Activated T-cell treated with anti-CD3 and anti-CD28 coated beads, Interleukin-2, amount 50 U/mL, for 72 hours (primary cell): ENCODE data around the gene TGFB3. TPM values are rescaled to one million over a fixed set of nuclear protein-coding genes. Genes with fewer than 3 reads are reported as not detected.

Experiments used
- ATAC-seq, 2 donors: fragments of 150-1000 bp; cut with Tn5 transposase; replicated peaks in 1 of 2; 2 replicates each; pipeline ENCODE4 v1.10.0; 2021; ENCODE audit warnings: moderate library complexity in 2 of 2, mild to moderate bottlenecking in 1 of 2
- DNase-seq, 2 donors: peaks; one replicate each; pipeline ENCODE4 v3.0.0; 2021 to 2022; ENCODE audit warnings: mixed read lengths in 1 of 2
- H3K27ac Mint-ChIP-seq: one replicate; pipeline ENCODE4 v1.8.0; 2022; ENCODE audit warnings: mild to moderate bottlenecking, moderate library complexity, mixed read lengths
- H3K27me3 Mint-ChIP-seq: one replicate; pipeline ENCODE4 v1.8.0; 2022; ENCODE audit warnings: low read depth, mixed read lengths
- H3K36me3 Mint-ChIP-seq, 2 donors: one replicate each; pipeline ENCODE4 v1.8.0; 2022; ENCODE audit warnings: mixed read lengths in 2 of 2, mild to moderate bottlenecking in 1 of 2; ENCODE audit not compliant: insufficient read depth in 2 of 2
- H3K4me1 Mint-ChIP-seq: one replicate; pipeline ENCODE4 v1.8.0; 2022; ENCODE audit warnings: low read depth, mixed read lengths
- H3K4me3 Mint-ChIP-seq, 2 donors: one replicate each; pipeline ENCODE4 v1.8.0; 2022; ENCODE audit warnings: mild to moderate bottlenecking in 2 of 2, mixed read lengths in 2 of 2, moderate library complexity in 2 of 2
- H3K9me3 Mint-ChIP-seq, 2 donors: one replicate each; pipeline ENCODE4 v1.8.0; 2022; ENCODE audit warnings: mixed read lengths in 2 of 2
- total RNA-seq, 2 donors: library from RNA; stranded (reverse); gene quantifications; one replicate each; pipeline ENCODE4 v1.2.3, GENCODE V29; 2022

The TGFB3 gene
- total RNA-seq, 2 donors from 2014 or later = 5.5 to 9.3 TPM

- no peak overlapping the region for H3K27ac Mint-ChIP-seq
- peaks cover 0 to 3% of the 10 kb centered on the region in 2 donors for H3K36me3 Mint-ChIP-seq
- no peaks in the 10 kb centered on the region for H3K9me3 Mint-ChIP-seq
- DNase-seq (no peak), ATAC-seq (no peak)
- no peaks in the 10 kb centered on the region for H3K4me1 Mint-ChIP-seq
- no peak overlapping the region for H3K4me3 Mint-ChIP-seq
- H3K27me3 Mint-ChIP-seq = no peaks in the 10 kb centered on the region
Measured at GRCh38 chr14:75969126-75969525, 12.7 kb downstream of the TGFB3 start.

DNA sequence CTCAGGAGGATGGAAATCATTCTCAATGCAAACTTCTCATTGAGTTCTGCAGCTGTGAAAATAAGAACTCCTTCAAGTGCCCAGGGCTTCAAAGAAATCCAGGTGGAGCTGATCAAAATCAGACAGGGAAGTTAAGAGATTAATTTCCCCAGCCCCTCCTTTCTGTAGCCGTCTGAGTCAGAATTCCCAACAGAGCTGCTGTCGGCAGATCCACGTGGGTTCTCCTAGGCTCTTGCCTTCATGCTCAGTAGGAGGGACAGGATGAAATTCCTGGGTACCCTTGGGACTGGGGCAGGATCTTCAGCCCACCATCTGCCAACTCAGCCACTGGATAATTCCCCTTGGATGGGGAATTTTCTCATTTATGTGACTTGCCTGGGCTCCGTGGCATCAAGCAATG is 13.3 kb downstream of the TGFB3 start:
- Mint-ChIP-seq H3K36me3 (peaks cover 0 to 3% of the 10 kb centered on the region in 2 donors), H3K27me3 (no peaks in the 10 kb centered on the region), H3K4me3 (no peak overlapping the region), H3K4me1 (no peaks in the 10 kb centered on the region), H3K9me3 (no peaks in the 10 kb centered on the region), H3K27ac (no peak overlapping the region)
- DNase-seq = no peak
- no peak for ATAC-seq

DNA sequence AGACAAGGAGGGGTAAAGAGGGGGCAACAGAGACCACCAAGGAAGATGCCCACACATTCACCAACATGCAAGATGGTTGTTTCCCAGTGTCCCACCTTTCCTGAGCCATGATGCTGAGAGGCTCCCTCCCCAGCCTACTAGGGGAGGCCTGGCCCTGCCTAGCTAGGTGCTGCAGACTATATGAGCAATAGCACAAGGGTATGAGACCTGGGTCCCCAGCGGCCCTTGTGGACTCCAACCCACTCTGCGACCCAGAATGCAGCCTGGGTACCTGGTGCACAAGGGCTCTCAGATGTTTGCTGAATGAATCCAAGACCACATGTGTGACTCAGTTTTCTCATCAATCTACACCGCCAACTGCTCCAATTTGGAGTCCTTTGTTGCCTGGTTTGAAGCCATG is 13.9 kb downstream of the TGFB3 start:
- no peaks in the 10 kb centered on the region for H3K4me1 Mint-ChIP-seq
- H3K9me3 Mint-ChIP-seq = no peaks in the 10 kb centered on the region
- H3K27me3 Mint-ChIP-seq = no peaks in the 10 kb centered on the region
- H3K4me3 Mint-ChIP-seq = no peak overlapping the region
- H3K36me3 Mint-ChIP-seq = peaks cover 0 to 3% of the 10 kb centered on the region in 2 donors
- no peak overlapping the region for H3K27ac Mint-ChIP-seq
- no peak for DNase-seq
- ATAC-seq = no peak

DNA sequence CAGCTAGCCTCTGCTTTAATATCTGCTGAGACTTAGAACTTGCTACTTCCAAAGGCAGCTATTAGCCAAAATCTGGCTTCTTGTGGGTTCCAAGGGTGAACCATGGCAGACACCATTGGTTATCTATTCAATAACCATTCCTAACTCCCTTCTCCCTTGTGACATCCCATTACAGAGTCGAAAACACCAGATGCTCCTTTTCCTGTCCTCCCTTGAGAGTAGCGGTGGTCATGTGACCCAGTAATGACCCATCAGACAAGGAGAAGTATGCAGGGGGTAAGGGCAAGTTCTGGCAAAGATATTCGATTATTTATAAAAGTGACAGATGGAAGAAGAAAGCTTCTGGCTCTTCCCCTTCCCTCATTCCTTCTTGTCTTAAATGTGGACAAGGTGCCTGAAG is 20.1 kb downstream of the TGFB3 start:
- H3K27ac Mint-ChIP-seq = no peak overlapping the region

GRCh38 chr14:75960231-75960630 is 21.6 kb downstream of the TGFB3 start:
- no peak overlapping the region for H3K27ac Mint-ChIP-seq
- DNase-seq (no peak), ATAC-seq (no peak)
- no peaks in the 10 kb centered on the region for H3K36me3 Mint-ChIP-seq
- no peaks in the 10 kb centered on the region for H3K9me3 Mint-ChIP-seq
- no peaks in the 10 kb centered on the region for H3K27me3 Mint-ChIP-seq
- H3K4me3 Mint-ChIP-seq = no peak overlapping the region
- H3K4me1 Mint-ChIP-seq = no peaks in the 10 kb centered on the region

More for the DNA sequence above, 20.1 kb downstream of the TGFB3 start:
- no peaks in the 10 kb centered on the region for H3K4me1 Mint-ChIP-seq
- no peaks in the 10 kb centered on the region for H3K9me3 Mint-ChIP-seq
- ATAC-seq = no peak
- peaks cover 0 to 3% of the 10 kb centered on the region in 2 donors for H3K36me3 Mint-ChIP-seq
- no peak for DNase-seq
- H3K27me3 Mint-ChIP-seq = no peaks in the 10 kb centered on the region
- H3K4me3 Mint-ChIP-seq = no peak overlapping the region

- Mint-ChIP-seq H3K4me1 (no peaks in the 10 kb centered on the region), H3K27me3 (no peaks in the 10 kb centered on the region), H3K4me3 (no peak overlapping the region), H3K27ac (no peak overlapping the region), H3K36me3 (no peaks in the 10 kb centered on the region), H3K9me3 (no peaks in the 10 kb centered on the region)
- no peak for DNase-seq
- ATAC-seq = no peak
Measured at GRCh38 chr14:75959031-75959430, 22.8 kb downstream of the TGFB3 start.

DNA sequence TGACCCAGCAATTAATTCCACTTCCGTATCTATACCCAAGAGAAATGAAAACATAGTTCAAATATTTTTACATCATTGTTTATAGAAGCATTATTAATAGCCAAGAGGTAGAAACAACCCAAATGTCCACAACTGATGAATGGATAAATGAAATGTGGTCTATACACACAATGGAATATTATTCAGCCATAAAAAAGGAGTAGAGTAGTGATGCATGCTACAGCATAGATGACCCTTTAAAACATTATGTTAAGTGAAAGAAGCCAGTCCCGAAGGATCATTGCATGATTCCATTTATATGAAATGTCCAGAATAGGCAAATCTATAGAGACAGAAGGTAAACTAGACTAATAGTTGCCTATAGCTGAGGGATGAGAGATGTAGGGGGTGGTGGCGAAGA is 29.3 kb downstream of the TGFB3 start:
- no peak for DNase-seq
- no peak for ATAC-seq
- no peak overlapping the region for H3K27ac Mint-ChIP-seq
- H3K36me3 Mint-ChIP-seq = no peaks in the 10 kb centered on the region
- H3K9me3 Mint-ChIP-seq = peaks cover 0 to 2% of the 10 kb centered on the region in 2 donors
- no peaks in the 10 kb centered on the region for H3K27me3 Mint-ChIP-seq
- no peak overlapping the region for H3K4me3 Mint-ChIP-seq
- H3K4me1 Mint-ChIP-seq = no peaks in the 10 kb centered on the region

DNA sequence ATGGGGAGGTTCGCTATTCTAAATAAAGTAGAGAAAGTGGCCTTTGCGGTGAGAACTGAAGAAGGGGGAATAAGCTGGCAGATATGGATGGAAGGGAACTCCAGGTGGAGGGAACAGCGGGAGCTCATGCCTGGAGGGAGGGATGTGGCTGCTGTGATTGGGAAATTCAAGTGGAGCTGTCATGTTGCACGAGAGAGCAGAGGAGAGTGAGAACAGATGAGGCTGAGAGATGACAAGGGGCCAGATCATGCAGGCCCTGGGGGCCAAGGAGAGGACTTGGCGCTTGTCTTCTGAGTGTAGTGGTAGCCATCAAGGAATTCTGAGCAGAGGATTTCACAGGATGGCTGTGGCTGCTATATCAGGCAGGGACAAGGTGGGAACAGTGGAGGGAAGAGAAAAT is 35.0 kb downstream of the TGFB3 start:
- ATAC-seq (no peak), DNase-seq (no peak)
- Mint-ChIP-seq H3K4me3 (no peak overlapping the region), H3K9me3 (no peaks in the 10 kb centered on the region), H3K4me1 (no peaks in the 10 kb centered on the region), H3K36me3 (no peaks in the 10 kb centered on the region), H3K27ac (no peak overlapping the region), H3K27me3 (no peaks in the 10 kb centered on the region)

DNA sequence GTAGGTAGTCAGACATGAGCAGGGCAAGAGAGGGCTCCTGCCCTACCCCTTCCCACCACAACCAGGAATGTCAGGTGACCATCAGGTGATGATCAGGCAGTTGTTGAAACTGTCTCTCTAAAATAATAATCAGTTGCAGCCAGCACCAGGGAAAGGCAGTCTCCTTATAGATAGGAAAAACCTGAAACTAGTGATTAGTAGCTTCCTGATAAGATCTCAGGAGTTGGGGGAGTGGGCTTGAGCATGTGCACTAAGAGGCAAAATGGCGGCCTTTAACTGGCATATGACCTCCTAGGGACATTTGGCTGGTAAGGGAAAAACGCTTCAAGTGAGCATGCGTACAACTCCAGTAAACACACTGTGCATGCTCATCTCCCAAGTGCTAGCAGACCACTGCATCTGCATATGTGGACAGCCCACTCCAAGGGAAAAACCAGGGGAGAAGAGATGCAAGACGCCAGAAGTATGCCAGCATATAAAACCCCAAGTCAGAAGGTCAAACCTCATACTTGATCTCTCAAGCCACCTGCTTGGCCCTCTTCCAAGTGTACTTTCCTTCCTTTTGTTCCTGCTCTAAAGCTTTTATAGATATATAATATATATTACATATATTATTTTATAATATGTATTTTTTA is 37.1 kb downstream of the TGFB3 start:
- no peaks in the 10 kb centered on the region for H3K36me3 Mint-ChIP-seq
- H3K27ac Mint-ChIP-seq = no peak overlapping the region
- H3K4me1 Mint-ChIP-seq = no peaks in the 10 kb centered on the region
- no peak overlapping the region for H3K4me3 Mint-ChIP-seq
- H3K27me3 Mint-ChIP-seq = no peaks in the 10 kb centered on the region
- H3K9me3 Mint-ChIP-seq = no peaks in the 10 kb centered on the region
- ATAC-seq (no peak), DNase-seq (no peak)

GRCh38 chr14:75941030-75941429 is 40.8 kb downstream of the TGFB3 start:
- no peak for DNase-seq
- no peak overlapping the region for H3K27ac Mint-ChIP-seq
- H3K4me1 Mint-ChIP-seq = no peaks in the 10 kb centered on the region
- peaks cover 0 to 1% of the 10 kb centered on the region in 2 donors for H3K36me3 Mint-ChIP-seq
- no peak overlapping the region for H3K4me3 Mint-ChIP-seq
- H3K27me3 Mint-ChIP-seq = no peaks in the 10 kb centered on the region
- no peaks in the 10 kb centered on the region for H3K9me3 Mint-ChIP-seq
- no peak for ATAC-seq

- Mint-ChIP-seq H3K4me3 (no peak overlapping the region), H3K9me3 (no peaks in the 10 kb centered on the region), H3K27ac (no peak overlapping the region), H3K36me3 (peaks cover 0 to 1% of the 10 kb centered on the region in 2 donors), H3K4me1 (no peaks in the 10 kb centered on the region), H3K27me3 (no peaks in the 10 kb centered on the region)
- DNase-seq = no peak
- no peak for ATAC-seq
Measured at GRCh38 chr14:75939200-75939599, 42.6 kb downstream of the TGFB3 start.

DNA sequence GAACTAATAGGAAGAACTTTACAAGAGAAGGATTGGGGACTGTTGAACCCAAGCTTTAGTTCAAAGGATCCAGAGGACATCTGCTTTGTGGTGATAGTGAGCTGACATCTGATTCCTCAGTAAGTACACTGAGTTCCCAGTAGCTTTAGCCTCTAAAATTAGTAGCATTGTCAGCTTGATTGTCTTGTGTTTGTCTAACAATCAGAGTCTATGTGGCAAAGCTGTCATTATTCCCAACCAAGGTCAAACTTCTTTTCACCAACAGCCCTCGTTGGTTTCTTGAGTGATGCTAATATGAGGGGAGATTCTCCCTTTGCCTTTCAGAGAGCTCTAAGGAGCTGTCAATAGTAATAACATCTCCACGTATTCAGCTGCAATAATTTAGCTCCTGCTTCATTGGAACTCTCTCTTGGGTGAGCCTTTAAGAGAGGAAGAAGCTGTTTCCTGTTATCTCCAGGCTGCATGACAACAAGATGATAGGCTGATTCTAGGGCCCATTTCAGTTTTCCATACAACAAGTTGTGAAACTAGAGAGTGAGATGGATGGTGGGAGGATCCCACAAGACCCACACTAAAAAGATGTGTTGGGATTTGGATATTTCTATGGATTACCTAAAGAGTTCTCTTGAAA is 46.7 kb downstream of the TGFB3 start:
- Mint-ChIP-seq H3K27ac (no peak overlapping the region), H3K36me3 (peaks cover 0 to 1% of the 10 kb centered on the region in 2 donors), H3K9me3 (no peaks in the 10 kb centered on the region), H3K4me1 (no peaks in the 10 kb centered on the region), H3K4me3 (no peak overlapping the region), H3K27me3 (no peaks in the 10 kb centered on the region)
- no peak for DNase-seq
- ATAC-seq = no peak

DNA sequence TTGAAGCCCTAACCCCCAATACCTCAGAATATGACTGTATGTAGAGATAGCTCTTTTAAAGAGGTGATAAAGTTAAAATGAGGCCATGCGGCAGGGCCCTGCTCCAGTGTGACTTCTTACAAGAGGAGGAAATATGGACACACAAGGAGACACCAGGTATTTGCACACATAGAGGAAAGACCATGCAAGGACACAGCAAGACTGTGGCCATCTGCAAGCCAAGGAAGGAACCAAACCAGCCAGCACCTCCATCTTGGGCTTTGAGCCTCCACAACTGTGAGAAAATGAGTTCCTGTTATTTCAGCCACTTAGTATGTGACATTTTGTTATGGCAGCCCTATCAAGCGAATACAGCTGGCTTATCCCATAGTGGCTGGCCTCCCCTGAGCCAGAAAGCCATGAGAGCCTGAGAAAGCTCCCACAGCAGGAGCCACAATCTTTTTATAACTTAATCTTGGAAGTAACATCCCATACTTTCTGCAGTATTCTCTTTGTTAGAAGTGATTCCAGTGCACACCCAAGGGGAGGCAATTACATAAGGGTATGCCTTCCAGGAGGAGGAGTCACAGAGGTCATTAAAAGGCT is 48.0 kb downstream of the TGFB3 start:
- ATAC-seq (no peak), DNase-seq (no peak)
- no peak overlapping the region for H3K27ac Mint-ChIP-seq
- no peaks in the 10 kb centered on the region for H3K9me3 Mint-ChIP-seq
- H3K4me1 Mint-ChIP-seq = no peaks in the 10 kb centered on the region
- no peaks in the 10 kb centered on the region for H3K27me3 Mint-ChIP-seq
- peaks cover 0 to 1% of the 10 kb centered on the region in 2 donors for H3K36me3 Mint-ChIP-seq
- H3K4me3 Mint-ChIP-seq = no peak overlapping the region
